Activated gamma-delta T cell treated with anti-CD3 and anti-CD28 coated beads, Interleukin-2, amount 50 U/mL, for 16 hours (primary cell): ENCODE results near the gene MYH13.
A peak's percentile ranks its signal among the peaks of the same experiment; 100 is the strongest.

Experiments
- DNase-seq: peaks from one replicate; pipeline ENCODE4 v3.0.0-alpha.2; 2020; ENCODE audit warnings: low read depth

Gene MYH13

DNA sequence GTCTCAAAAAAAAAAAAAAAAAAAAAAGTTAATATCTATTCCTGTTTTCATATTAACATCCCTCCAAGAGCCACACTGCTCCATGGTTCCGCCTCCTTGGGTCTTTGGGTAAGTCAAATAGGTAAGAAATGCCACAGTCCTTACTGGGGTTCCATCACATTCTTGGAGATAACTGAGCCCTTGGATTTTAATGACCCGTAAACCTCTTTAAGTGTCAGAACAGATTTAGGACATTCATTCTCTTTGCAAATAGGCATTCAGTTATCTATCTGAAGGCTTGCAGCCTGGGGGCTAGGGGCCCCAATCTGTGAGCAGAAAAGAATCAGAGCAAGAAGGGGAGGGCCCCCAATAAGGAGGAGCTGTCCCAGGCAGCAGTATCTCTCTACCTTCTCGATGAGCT, 28.0 kb downstream of the MYH13 start:
- no peak for DNase-seq

DNA sequence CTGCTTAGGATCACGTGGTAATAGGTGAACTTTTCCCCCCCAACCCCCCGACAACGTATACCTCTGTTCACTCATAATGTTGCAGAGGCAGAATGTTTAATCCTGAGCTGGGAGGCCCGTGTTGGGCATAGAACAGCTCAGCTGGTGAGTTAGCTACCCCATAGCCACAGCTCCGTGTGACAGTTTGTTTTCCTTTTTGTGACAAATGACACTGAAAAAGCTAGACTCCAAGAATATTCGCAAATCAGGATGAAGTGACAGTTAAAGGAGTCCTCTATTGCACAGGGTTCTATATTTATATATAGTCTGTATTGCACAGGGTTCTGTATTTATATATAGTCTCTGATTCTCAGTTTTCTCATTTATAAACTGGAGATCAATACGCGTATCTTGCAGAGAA, 33.8 kb downstream of the MYH13 start:
- DNase-seq, result no peak

DNA sequence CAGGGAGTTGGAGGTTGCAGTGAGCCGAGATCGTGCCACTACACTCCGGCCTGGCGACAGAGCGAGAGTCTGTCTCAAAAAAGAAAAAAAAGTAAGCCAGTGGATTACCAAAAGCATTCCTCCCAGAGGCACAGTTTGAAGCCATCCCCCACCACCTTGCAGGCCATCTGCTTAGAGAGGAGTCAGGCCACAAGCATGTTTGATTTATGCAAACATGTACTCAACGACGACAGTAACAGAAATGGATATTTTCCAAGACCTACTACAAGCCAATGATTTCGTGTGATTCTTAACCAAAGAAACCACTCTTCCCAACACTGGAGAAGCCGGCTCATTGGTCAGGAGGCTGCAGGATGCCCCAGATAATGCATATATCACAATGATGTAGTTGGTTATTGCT, 34.8 kb downstream of the MYH13 start:
- no peak for DNase-seq

DNA sequence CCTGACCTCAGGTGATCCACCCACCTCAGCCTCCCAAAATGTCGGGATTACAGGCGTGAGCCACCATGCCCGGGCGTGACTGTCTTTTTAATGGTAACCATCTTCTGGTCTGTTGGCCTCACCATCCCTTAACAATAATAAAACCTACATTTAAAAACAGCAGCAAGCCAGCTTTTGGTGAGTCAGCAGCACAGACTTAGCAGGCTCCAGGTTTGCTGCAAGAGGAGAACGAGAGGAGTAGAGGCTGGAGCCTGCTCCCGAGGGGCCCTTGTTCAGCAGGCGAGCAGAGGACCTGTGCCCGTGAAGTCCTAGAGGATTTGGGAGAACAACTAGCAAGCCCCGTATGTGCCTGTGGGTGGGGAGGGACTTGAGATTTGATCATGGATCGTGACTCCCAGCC, 35.7 kb downstream of the MYH13 start:
- DNase-seq, result no peak

DNA sequence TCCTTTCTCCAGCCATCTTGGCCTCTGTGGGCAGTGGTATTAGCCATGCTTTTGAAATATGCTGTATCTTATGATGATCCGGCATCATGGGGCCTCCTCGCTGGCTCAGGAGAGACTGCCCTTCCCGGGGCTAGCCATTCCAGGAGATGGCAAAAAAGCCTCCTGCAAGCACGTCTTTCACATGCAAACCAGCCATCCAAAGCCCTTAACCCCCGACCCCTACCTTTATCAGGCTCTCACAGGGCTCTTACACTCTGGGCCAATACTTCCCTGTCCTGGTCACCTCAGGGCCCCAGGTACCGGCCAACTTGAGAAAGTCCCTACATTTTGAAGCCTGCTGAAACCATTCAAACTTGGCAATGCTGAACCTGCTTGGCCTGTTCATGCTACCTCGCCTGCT, 36.4 kb downstream of the MYH13 start:
- no peak for DNase-seq

DNA sequence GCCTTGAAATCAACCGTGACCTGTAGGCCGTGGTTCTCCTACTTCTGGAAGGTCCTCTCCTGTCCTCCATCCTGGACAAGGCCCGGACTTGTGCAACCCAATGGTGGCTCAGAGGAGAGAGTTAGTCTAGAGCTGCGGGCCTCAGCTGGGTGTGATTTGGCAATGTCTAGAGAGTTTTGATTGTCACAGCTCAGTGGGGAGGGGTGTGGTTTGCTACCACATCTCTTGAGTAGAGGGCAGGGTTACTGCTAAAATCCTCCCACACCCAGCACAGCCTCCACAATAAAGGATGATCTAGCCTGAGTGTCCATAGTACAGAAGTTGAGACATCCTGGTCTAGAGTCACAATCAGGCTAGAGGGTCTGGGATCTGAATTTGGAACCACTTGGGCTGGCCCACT, 40.3 kb downstream of the MYH13 start:
- no peak for DNase-seq

DNA sequence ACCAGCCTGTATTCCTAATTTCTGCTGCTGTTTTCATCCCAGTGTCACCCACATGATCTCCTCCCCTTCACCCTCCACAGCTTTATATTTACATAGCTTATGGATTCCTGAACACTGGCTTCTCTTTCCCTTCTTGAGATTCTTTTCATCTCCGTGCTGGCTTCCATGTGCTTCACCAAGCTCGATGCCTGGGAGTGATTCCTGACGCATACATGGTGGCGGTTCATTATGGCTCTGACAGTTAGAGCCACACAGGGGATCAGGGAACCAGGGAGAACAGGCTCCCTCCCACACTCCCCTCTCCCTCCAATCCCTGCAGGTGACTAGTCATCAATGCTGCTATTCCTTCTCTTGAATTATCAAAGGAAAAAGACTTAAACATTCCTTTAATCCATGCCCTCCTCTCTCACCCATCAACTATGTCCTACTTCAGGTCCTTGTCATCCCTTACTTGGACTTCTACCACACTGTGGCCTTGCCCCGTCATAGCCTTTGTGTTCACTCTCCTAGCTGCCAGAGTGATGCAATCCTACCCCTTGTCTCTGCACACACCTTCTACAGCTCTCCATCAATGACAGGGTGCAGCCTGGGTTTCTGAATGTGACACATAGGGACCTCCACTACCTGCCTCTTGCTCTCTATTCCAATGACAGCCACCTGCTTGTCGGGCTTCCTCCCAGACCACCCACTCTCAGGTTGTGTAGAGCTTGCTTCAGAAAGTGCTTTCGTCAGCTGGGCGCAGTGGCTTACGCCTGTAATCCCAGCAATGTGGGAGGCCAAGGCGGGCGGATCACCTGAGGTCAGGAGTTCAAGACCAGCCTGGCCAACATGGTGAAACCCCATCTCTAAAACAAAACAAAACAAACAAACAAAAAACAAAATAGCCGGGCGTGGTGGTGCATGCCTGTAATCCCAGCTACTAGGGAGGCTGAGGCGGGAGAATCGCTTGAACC, 43.6 kb downstream of the MYH13 start:
- DNase-seq, result no peak

DNA sequence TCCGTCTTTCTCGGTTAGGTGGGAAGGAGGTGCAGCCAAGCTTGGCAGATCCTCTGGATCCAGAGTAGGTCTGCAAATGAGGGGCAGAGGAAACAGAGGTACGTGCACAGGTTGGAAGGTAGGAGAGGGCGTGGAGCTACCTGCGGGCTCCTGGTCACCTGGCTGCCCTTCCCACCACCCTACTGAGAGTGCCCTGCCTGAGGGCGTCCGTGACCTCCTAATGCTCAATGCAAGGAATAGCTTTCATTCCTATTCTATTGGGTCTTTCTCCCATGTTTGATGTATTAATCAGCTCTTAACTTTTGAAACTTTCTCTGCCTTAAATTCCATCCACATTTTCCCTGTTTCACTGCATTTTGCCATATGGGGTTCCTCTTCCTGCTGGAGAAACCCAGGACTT, 44.6 kb downstream of the MYH13 start:
- DNase-seq, result no peak

DNA sequence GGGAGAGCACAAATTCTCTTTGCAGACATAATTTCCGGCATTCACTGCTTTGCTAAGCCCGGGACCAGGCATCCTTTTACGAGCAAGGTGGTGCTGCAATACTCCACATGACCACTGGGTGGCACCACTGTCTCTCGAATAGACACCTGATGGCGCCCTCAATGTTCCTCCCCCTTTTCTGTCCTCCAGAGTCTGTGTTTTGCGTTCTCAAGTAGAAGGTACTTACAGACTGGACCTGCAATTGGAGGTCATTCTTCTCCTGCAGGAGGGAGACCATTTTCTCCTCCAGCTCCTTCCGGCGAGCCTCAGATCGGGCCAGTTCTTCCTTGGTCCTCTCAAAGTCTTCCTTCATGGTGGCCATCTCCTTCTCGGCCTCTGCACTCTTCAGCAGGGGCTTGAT, 45.2 kb downstream of the MYH13 start:
- peak; percentile 74 for DNase-seq

DNA sequence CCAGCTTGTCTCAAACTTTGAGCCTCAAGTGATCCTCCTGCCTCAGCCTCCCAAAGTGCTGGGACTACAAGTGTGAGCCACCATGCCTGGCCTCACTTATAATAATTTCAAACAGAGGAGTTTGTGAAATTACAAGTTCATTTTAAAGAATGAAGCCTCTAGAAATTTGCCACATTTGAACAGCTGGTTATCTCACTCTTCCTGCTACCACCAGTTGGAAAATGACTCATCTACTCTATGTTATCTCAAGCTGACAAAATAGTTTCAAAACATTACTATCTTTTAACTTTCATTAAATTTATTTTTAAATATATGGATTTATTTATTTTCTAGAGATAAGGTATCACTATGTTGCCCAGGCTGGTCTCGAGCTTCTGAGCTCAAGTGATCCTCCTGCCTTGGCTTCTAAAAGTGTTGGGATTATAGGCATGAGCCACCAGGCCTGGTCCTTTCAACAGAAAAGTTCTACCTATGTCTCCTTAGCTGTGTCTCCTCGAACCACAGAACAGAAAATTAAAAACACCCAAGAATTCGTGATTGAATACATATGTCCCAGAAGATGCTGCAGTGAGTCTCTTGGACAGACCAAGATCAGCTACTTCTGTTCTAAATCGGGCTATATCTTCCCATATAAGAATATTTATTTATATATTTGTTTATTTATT, 47.6 kb downstream of the MYH13 start:
- DNase-seq, result no peak

DNA sequence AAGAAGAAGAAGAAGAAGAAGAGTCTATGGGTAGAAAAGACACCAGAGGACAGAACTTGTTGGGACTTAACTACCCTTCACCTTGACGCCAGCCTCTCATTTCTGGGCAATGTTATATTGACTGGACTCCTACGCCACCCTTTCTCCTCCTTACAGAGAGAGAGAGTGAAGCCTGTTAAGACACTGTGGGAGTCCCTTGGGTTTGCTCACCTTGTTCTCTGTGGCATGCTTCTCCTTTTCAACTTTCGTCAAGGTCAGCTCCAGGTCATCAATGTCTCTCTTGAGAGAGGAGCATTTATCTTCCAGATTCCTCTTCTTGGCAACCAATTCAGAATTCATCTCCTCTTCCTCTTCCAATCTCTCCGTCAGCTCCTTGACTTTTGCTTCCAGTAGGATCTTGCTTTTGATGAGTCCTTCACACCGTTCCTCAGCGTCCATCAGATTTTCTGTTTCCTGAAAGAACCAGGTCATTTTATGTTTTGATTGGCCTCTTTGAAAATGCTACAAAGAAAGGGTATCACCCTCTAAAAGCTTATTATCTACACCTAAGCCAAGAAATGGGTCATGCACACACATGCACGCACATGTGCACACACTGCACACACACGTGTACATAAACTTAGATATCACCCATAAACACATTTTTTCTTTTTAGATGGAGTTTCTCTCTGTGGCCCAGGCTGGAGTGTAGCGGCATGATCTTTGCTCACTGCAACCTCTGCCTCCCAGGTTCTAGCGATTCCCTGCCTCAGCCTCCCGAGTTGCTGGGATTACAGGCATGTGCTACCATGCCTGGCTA, 48.8 kb downstream of the MYH13 start:
- no peak for DNase-seq

DNA sequence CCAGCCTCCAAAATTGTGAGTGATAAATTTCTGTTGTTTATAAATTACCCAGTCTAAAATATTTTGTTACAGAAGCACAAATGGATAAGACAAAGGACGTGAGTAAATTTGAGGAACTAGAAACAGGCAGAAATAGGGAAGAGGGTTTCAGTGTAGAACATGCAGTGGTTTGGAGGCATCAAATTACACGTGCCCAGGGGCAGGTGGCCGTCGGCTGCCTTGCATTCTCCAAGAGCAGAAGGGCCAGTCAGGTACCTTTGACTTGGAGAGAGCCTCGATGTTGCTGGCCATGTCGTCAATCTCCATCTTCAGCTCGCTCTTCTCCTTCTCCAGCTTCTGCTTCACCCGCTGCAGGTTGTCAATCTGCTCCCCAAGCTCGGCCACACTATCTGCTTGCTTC, 54.3 kb downstream of the MYH13 start:
- no peak for DNase-seq

DNA sequence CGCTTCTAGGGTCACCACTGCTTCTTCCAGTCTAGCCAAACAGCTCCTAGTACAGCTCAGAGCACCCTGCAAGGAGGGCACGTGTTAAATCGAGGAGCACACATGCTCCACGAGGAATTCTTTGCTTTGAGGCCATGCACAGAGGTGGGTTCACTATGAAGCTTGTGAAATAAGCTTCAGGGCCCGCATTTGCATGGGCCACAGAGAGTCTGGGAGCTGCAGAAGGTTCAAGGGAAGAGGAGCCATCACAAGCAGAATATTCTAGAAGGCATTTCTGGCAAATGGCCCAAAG, 55.3 kb downstream of the MYH13 start:
- no peak for DNase-seq

DNA sequence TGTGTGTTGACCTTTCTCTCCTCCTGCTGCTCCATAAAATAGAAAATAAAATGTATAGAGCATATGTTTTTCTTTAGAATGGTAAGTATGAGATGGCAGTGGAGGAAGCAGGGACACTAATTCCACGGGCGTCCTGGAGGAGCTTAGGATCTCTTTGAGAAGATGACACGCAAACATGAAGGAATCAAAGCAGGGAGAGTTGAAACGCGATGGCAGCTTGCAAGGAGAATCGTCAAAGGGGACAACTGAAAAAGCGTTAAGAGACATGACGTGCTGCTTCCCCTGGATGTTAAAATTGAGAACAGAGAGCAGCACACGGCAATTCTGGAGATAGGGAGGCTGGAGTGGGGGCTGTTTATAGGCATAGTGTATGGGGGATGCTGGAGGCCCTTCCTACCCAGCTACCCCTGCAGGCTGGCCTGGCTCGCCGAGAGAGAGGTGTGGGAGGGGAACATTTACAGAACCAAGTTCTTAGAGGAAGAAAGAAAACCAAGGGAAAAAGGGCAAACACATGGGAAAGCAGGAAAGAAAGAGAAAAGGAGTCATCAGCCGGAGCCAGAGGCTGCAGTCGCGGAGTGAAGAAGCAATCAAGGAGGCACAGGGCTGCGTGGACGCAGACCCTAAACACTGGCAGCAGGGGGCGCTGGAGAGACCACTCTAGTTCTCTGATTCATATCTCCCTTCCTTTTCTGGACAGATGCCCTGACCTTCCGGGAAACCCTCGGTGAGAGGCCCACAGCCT, 55.8 kb downstream of the MYH13 start:
- peak; percentile 2 for DNase-seq

DNA sequence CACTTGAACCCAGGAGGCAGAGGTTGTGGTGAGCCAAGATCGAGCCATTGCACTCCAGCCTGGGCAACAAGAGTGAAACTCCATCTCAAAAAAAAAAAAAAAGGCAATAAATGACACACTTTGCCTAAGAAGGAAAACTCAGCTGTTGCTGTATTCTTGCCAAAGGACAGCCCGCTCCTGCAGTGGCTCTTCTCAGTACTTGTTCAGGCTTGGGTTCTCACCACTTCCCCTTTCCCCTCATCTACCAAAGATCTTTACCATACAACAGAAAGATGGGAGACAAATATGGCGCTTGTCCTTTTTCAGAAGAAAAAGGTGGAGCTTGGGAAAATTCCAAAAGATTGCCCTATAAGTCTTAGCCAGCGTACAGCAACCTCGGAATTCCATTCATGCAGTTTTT, 58.5 kb downstream of the MYH13 start:
- no peak for DNase-seq

DNA sequence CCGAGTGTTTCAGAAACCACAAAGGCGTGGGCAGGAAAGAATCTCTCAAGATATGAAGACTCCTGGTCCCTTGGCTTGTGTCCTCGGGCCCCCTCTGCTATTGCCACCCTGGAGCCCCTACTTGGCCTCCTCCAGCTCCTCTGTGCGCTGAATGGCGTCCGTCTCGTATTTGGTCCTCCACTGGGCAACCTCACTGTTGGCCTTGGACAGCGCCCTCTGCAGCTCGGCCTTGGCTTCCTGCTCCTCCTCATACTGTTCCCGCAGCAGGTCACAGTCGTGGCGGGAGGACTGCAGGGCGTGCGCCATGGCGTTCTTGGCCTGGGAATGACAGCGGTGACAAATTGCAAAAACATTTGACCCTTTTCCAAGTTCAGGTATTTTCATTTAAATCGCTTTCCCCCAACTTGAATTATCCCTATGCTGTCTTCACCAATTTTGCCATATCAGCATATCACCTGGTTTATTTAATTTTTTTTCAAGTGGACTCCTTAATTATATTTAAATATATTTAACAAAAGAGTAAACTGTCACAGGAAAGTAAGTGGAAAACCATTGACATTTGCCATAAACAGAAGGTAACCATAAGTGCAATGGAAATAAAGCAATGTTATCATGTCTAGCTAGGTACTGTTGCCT, 59.7 kb downstream of the MYH13 start:
- no peak for DNase-seq

DNA sequence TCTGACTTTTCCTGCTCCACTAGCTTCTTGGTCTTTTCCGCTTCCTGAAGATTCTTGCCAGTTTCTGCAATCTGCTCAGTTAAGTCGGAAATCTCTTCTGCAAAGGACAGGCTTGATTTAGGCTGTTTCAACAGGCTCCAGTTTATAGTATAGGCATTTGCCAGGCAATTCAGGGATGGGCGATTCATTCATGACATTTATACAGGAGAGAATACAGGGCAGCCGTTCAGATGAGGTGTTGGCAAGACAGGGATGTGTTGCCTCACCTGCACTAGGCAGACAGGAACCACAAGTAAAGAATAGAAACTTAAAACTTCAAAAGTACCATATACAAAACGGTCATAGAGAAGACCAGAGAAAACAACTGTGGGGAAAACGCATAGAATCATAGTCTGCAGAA, 61.7 kb downstream of the MYH13 start:
- no peak for DNase-seq

DNA sequence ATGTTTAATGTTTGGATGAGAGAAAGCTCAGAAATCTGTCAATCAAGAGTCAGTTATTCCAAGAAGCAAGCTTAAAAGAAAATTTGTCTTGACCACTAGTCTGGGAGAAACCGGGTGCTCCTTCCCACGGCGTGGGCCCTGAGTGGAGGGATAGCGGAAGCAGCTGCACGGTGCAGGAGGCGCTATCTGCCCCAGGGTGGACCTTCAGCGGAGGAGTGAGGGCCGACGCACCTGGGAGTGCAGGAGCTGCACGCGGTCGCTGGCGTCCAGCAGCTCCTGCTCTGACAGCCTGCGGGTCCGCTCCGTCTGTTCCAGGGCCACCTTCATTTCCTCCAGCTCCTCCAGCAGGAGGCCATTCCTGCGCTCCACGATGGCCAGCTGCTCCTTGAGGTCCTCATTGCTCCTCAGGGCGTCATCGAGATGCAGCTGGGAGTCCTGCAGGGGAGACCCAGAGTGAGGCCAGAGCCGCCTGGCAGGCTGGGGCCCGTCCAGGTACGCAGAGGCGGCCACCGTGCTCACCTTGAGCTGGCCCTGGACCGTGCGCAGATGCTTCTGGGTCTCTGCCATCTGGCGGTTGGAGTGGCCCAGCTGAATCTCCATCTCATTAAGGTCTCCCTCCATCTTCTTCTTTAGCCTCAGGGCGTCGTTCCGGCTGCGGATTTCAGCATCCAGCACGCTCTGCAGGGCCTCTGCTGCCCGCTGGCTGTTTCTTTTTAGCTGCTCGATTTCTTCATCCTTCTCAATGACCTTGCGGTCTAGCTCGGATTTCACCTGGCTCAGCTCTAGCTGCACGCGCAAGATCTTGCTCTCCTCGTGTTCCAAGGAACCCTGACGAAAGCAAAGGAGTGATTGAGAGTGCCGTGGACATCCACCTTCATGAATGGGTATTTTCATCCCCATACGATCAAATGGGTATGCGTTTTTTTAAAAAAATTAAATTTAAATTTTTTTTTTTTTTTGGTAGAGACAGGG, 63.5 kb downstream of the MYH13 start:
- no peak for DNase-seq

DNA sequence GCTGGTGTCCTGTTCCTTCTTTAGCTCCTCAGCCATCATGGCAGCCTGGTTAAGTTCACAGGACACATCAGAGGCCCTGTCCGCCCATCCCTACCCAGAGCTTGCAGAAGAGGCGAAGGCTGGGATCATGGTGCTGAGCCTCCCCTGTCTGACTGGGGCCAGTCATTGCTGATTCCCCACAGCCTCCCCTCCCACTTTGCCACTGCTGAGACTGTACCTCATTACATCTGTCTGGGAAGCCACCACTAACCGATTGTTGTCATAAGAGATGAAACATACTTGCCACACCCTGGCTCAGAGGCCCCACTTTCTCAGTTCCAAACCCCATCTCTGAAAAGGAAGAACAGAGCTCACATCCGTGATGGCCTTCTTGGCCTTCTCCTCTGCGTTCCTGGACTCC, 66.2 kb downstream of the MYH13 start:
- no peak for DNase-seq

DNA sequence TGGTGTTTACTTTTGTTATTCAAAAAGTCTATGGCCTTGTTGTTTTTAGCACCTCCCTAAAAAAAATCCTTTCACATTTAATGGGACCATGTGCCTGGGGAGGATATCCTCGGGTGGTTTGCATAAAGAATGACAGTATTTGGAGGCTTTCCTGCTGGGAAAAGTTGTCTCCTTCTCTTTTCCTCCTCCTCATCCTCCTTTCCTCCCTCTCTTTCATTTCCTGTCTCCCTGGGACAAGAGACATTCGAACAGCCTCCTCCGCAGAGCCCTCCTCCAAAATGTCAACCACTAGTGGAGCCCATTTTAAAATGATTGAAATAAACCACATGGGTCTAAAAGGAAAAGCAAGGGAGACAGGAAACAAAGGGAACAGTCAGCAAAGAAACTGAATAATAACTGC, 67.4 kb downstream of the MYH13 start:
- DNase-seq, result no peak
